HFFc6 (cell line): ENCODE data around the gene TOMM70. TPM values are rescaled to one million over a fixed set of nuclear protein-coding genes. Genes with fewer than 3 reads are reported as not detected.

Experiments used
- DNase-seq: peaks from one replicate; pipeline ENCODE4 v3.0.0-alpha.2; 2018
- H3K27ac Mint-ChIP-seq: 2 replicates; pipeline ENCODE4 v1.8.0; 2020; ENCODE audit warnings: mild to moderate bottlenecking, mixed read lengths
- H3K27me3 Mint-ChIP-seq: 2 replicates; pipeline ENCODE4 v1.8.0; 2021; ENCODE audit warnings: mild to moderate bottlenecking, moderate library complexity, mixed read lengths; ENCODE audit not compliant: insufficient read depth
- H3K36me3 Mint-ChIP-seq: 2 replicates; pipeline ENCODE4 v1.8.0; 2021; ENCODE audit warnings: low read depth, mixed read lengths
- H3K4me1 Mint-ChIP-seq: 2 replicates; pipeline ENCODE4 v1.8.0; 2020; ENCODE audit warnings: low read depth, mixed read lengths
- H3K4me3 Mint-ChIP-seq: 2 replicates; pipeline ENCODE4 v1.8.0; 2020; ENCODE audit warnings: mild to moderate bottlenecking, moderate library complexity, mixed read lengths
- H3K9me3 Mint-ChIP-seq: 2 replicates; pipeline ENCODE4 v1.8.0; 2020; ENCODE audit warnings: mild to moderate bottlenecking, mixed read lengths
- total RNA-seq, 6 experiments: library from RNA; stranded (reverse); fragmentation: NEBNext Ultra II Directional; extraction: Animal tissue kit (Norgen Biotek cat#: 25700); gene quantifications; 2 replicates in 1 of 6; 3 replicates in 5 of 6; pipeline ENCODE4 v1.2.3, GENCODE V29; 2021
- TF ChIP-seq, protein P1 (sequence below): fragments of 200-600 bp; sonication (generic); IDR thresholded peaks from 2 replicates; pipeline ENCODE4 v1.5.0; 2021; ENCODE audit warnings: antibody characterized with exemption, mild to moderate bottlenecking

The TOMM70 gene
- total RNA-seq, 6 experiments from 2014 or later, result 45.9 to 51.7 (median 48.7) TPM

DNA sequence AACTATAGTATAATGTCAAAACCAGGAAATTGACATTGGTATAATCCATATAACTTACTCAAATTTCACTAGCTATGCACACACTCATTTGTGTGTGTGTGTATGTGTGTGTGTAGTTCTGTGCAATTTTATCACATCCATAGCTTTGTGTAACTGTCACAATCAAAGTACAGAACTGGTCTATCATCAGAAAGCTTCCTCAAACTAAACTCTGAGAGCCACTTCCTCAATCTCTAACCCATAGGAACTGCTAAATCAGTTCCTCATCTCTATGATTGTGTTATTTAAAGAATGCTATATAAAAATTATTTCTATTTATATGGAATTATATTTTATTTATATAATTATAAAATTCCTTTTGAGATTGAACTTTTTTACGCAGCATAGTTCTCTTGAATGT lies 18.5 kb upstream of the TOMM70 start:
- no peak for DNase-seq
- TF ChIP-seq, protein P1, sequence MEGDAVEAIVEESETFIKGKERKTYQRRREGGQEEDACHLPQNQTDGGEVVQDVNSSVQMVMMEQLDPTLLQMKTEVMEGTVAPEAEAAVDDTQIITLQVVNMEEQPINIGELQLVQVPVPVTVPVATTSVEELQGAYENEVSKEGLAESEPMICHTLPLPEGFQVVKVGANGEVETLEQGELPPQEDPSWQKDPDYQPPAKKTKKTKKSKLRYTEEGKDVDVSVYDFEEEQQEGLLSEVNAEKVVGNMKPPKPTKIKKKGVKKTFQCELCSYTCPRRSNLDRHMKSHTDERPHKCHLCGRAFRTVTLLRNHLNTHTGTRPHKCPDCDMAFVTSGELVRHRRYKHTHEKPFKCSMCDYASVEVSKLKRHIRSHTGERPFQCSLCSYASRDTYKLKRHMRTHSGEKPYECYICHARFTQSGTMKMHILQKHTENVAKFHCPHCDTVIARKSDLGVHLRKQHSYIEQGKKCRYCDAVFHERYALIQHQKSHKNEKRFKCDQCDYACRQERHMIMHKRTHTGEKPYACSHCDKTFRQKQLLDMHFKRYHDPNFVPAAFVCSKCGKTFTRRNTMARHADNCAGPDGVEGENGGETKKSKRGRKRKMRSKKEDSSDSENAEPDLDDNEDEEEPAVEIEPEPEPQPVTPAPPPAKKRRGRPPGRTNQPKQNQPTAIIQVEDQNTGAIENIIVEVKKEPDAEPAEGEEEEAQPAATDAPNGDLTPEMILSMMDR, result no peak
- H3K27ac Mint-ChIP-seq, result no peak overlapping the region
- no peaks in the 10 kb centered on the region for H3K9me3 Mint-ChIP-seq
- H3K27me3 Mint-ChIP-seq, result no peaks in the 10 kb centered on the region; the same call in 1 of the 2 replicates
- no peaks in the 10 kb centered on the region for H3K36me3 Mint-ChIP-seq
- H3K4me1 Mint-ChIP-seq, result no peaks in the 10 kb centered on the region
- H3K4me3 Mint-ChIP-seq, result no peak overlapping the region

DNA sequence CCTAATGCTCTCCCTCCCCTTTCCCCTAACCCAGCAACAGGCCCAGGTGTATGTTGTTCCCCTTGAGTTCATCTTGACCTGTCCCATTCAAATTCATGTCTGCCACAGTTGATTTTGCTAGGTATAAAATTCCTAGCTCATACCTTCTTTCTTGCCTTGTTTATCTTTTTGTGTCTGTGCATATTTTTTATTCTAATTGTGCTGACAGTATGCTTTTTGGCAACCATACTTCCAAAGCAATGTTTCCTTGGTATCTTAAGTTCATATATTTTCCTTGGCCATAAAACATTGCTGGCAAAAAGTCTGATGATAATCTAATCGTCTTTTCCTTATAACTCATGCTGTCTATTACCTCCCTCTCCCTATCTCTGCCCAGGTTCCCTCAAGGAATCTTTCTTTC lies 16.0 kb upstream of the TOMM70 start:
- Mint-ChIP-seq H3K27me3 (no peaks in the 10 kb centered on the region; the same call in 1 of the 2 replicates), H3K4me3 (no peak overlapping the region), H3K9me3 (no peaks in the 10 kb centered on the region), H3K27ac (no peak overlapping the region), H3K4me1 (no peaks in the 10 kb centered on the region), H3K36me3 (no peaks in the 10 kb centered on the region; the same call in 1 of the 2 replicates)
- TF ChIP-seq, protein P1, result no peak
- no peak for DNase-seq

DNA sequence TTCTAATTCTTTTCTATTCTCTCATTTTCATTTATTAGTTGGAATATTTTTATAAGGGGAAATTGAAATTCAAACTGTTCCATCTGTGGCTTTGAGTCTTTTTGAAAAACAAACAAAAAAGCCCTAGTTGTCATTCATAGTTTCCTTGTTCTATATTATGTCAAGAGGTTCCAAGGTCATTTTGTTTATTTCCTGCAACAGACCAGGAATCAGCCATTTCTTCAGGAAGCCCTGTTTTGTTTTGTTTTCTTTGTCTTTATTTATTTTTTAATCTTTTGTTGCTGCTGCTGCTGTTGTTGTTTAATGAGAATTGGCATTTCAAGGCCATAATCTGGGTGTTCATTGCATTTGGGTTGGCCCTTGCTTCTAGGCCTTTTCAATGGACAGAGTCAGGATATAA lies 15.3 kb upstream of the TOMM70 start:
- H3K4me1 Mint-ChIP-seq, result no peaks in the 10 kb centered on the region
- TF ChIP-seq, protein P1, result no peak
- peaks cover 4% of the 10 kb centered on the region for H3K36me3 Mint-ChIP-seq
- H3K27ac Mint-ChIP-seq, result no peak overlapping the region
- no peaks in the 10 kb centered on the region for H3K9me3 Mint-ChIP-seq
- no peaks in the 10 kb centered on the region; the same call in 1 of the 2 replicates for H3K27me3 Mint-ChIP-seq
- DNase-seq, result no peak
- H3K4me3 Mint-ChIP-seq, result no peak overlapping the region

DNA sequence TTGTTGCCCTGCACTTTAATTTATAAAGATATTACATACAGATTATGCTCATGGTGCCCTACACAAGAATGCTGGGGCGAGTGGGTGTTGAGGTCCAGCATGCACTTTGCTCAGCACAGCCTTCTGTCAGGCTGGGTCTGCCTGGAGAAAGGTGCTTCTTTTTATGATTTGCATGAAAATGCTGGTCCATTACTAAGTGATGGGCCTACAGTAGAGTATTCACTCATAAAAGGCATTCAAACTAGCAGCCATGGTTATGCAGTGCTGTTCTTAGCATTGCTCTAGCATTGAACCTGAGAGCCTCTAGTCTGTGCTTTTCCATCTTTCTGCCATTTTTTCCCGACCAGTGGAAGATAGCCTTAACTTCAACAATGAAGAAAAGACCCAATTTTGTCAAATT lies 12.7 kb upstream of the TOMM70 start:
- no peaks in the 10 kb centered on the region for H3K9me3 Mint-ChIP-seq
- TF ChIP-seq, protein P1, result no peak
- no peaks in the 10 kb centered on the region for H3K4me1 Mint-ChIP-seq
- no peak for DNase-seq
- peaks cover 12% of the 10 kb centered on the region for H3K36me3 Mint-ChIP-seq
- no peak overlapping the region for H3K4me3 Mint-ChIP-seq
- H3K27ac Mint-ChIP-seq, result no peak overlapping the region
- H3K27me3 Mint-ChIP-seq, result no peaks in the 10 kb centered on the region

DNA sequence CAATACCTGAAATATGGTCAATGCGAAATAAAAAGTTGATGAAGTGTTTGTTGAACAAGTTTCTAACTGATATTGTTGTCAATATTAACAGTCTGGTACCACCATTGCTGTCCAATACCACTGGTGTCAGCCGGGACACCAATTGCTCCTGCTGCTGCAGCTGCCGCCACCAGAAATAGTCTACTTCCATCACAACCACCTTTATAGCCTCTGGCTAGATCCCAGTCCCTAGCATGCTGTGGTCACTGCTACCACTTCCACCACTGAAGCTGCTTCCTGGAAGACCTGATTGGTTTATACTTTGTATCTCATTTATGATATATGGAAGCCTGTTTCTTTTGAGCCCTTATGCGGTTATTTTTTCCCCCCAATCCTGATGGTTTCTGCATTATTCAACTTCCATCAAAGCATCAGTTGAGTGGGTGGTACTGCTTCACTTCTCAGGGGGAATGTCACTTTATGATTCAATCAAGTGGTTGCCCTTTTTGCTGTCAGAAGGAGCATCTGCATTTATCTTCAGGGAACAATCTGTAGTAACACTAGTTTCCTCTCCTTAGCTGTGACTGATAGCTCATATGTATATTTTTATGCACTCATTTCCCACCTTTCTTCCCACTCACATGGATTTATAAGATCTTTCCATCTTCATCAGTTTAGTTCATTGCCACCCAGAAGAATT lies 12.2 kb upstream of the TOMM70 start:
- H3K27ac Mint-ChIP-seq, result no peak overlapping the region
- H3K27me3 Mint-ChIP-seq, result no peaks in the 10 kb centered on the region

More for the DNA sequence above, 12.2 kb upstream of the TOMM70 start:
- Mint-ChIP-seq H3K4me1 (no peaks in the 10 kb centered on the region), H3K4me3 (no peak overlapping the region), H3K9me3 (no peaks in the 10 kb centered on the region), H3K36me3 (peaks cover 12% of the 10 kb centered on the region)
- TF ChIP-seq, protein P1, result no peak
- no peak for DNase-seq
